IPS DF 6.9 (cell line): ENCODE measurements around the gene RHOBTB1.
"Not testable (repeated sequence)": the region's sequence is repeated elsewhere in the genome, so short reads cannot be mapped to it uniquely, and the experiment has no call there.

Experiments used
- DNase-seq: peaks from one replicate; pipeline ENCODE4 v3.0.0-alpha.2; 2013; ENCODE audit warnings: low read depth, low spot score
- H3K27ac ChIP-seq: one replicate; pipeline ENCODE4 v1.5.1; 2013; ENCODE audit warnings: low read length, control low read depth
- H3K27me3 ChIP-seq: 2 replicates; pipeline ENCODE4 v1.6.1; 2013; ENCODE audit warnings: mild to moderate bottlenecking, low read length; ENCODE audit not compliant: control insufficient read depth, insufficient read depth
- H3K36me3 ChIP-seq: 2 replicates; pipeline ENCODE4 v1.6.1; 2013; ENCODE audit warnings: low read length; ENCODE audit not compliant: control insufficient read depth, insufficient read depth
- H3K4me1 ChIP-seq: 2 replicates; pipeline ENCODE4 v1.6.1; 2013; ENCODE audit warnings: low read length; ENCODE audit not compliant: control insufficient read depth, insufficient read depth
- H3K4me3 ChIP-seq: 2 replicates; pipeline ENCODE4 v1.5.1; 2013; ENCODE audit warnings: mild to moderate bottlenecking, low read length
- H3K9me3 ChIP-seq: 2 replicates; pipeline ENCODE4 v1.6.1; 2013; ENCODE audit warnings: low read length, inconsistent platforms; ENCODE audit not compliant: control insufficient read depth, insufficient read depth
- WGBS: extraction: QIAGEN DNeasy Blood & Tissue Kit; methylation state at CpG from one replicate; pipeline ENCODE4 v1.1.7; 2013; ENCODE audit warnings: mixed read lengths, missing lambda C conversion rate; ENCODE audit not compliant: insufficient read length, insufficient coverage; 5-methylcytosine and 5-hydroxymethylcytosine counted together

RHOBTB1 gene

DNA sequence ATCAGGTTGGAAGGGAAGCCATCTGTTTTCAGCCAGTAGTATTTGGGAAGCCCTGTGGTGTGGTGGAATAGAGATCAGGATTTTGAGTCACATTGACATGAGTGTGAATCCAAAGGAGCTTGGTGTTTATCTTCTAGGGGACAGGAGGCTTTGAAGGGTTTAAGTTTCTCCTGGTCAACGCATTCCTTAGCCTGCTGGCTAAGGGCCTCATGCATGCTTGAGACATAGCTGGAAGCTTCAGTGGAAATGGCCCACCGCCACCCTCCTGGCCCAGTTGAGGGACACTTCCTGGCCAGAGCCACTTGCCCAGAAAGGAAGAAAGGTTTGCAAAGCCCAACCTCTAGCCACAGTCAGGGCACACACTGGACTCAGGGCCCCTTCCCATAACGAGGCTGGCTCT is 94.8 kb downstream of the RHOBTB1 start:
- no peak overlapping the region for H3K4me3 ChIP-seq
- no CpG with 5 or more reads among the region's 3 CpGs for WGBS
- no peaks in the 10 kb centered on the region for H3K9me3 ChIP-seq
- no peaks in the 10 kb centered on the region for H3K36me3 ChIP-seq
- no peaks in the 10 kb centered on the region for H3K27me3 ChIP-seq
- no peak overlapping the region for H3K27ac ChIP-seq
- no peaks in the 10 kb centered on the region for H3K4me1 ChIP-seq
- no peak for DNase-seq

- Histone ChIP-seq H3K27me3 (no peaks in the 10 kb centered on the region), H3K9me3 (no peaks in the 10 kb centered on the region), H3K27ac (no peak overlapping the region), H3K4me1 (no peaks in the 10 kb centered on the region), H3K36me3 (no peaks in the 10 kb centered on the region), H3K4me3 (no peak overlapping the region)
- DNase-seq: no peak
- no CpG with 5 or more reads among the region's 5 CpGs for WGBS
These were observed 95.3 kb downstream of the RHOBTB1 start for GRCh38 chr10:60848680-60849079.

- Histone ChIP-seq H3K9me3 (no peaks in the 10 kb centered on the region), H3K27me3 (no peaks in the 10 kb centered on the region), H3K27ac (no peak overlapping the region), H3K36me3 (no peaks in the 10 kb centered on the region), H3K4me1 (no peaks in the 10 kb centered on the region), H3K4me3 (no peak overlapping the region)
- DNase-seq: no peak
- 100% methylated on average over 1 of the region's 1 CpG for WGBS
These were observed 95.9 kb downstream of the RHOBTB1 start for GRCh38 chr10:60848126-60848525.

DNA sequence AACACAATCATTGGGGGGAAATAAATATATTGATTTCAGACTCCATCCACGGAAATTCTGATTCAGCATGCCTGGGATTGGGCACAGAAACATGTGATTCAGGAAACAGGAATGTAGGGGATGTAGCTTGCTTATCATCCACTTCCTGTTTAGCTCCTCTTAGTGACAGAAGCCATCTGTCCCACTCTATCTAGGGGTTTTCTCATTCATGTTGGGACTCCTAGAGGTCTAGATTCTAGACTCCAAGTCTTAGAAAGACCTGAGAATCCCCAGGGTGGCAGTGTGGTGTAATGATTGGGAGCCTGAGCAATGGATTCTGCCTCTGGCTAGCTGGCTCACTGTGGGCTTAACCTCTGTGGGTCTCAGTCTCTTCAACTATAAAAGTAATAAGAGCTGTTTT is 97.8 kb downstream of the RHOBTB1 start:
- Histone ChIP-seq H3K4me1 (no peaks in the 10 kb centered on the region), H3K36me3 (no peaks in the 10 kb centered on the region), H3K4me3 (no peak overlapping the region), H3K27me3 (no peaks in the 10 kb centered on the region), H3K9me3 (no peaks in the 10 kb centered on the region), H3K27ac (no peak overlapping the region)
- DNase-seq: no peak
- no CpG with 5 or more reads among the region's 1 CpG for WGBS

DNA sequence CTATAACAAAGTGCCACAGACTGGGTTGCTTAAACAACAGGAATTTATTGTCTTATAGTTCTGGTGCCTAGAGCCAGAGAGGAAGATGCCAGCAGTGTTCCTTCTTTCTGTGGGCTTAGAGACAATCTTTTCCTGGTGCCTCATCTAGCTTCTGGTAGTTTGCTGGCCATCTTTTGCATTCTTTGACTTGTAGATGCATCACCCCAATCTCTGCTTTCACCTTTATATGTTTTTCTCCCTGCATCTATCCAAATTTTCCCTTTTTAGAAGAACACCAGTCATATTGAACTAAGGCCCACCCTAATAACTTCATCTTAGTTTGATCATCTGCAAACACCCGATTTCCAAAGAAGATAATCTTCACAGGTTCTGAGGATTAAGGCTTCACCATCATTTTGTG is 98.9 kb downstream of the RHOBTB1 start:
- H3K27me3 ChIP-seq: no peaks in the 10 kb centered on the region
- DNase-seq: no peak
- no CpG with 5 or more reads among the region's 1 CpG for WGBS
- H3K4me3 ChIP-seq: no peak overlapping the region
- no peak overlapping the region for H3K27ac ChIP-seq
- no peaks in the 10 kb centered on the region for H3K36me3 ChIP-seq
- H3K4me1 ChIP-seq: no peaks in the 10 kb centered on the region
- H3K9me3 ChIP-seq: no peaks in the 10 kb centered on the region

DNA sequence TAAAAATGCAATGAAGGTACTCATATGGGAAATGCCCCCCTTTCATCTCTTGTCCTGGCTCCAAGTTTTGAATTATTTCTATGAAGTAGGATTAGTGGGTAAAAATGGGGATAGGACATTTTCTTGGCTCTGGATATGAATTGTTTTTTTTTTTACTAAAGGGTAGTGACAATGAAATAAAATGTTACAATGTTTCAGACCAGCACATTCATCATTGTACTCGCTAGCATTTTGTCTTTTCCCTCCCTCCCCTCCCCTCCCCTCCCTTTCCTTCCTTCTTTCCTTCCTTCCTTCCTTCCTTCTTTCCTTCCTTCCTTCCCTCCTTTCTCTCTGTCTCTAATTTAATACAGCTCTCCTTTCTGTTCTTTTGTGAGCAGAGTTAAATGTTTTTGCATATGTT is 101.3 kb downstream of the RHOBTB1 start:
- WGBS: no CpG with 5 or more reads among the region's 1 CpG
- H3K36me3 ChIP-seq: no peaks in the 10 kb centered on the region
- H3K27me3 ChIP-seq: no peaks in the 10 kb centered on the region
- no peak overlapping the region for H3K4me3 ChIP-seq
- no peaks in the 10 kb centered on the region for H3K9me3 ChIP-seq
- no peak for DNase-seq
- no peak overlapping the region for H3K27ac ChIP-seq
- H3K4me1 ChIP-seq: no peaks in the 10 kb centered on the region

- H3K4me1 ChIP-seq, H3K9me3 ChIP-seq, H3K36me3 ChIP-seq, DNase-seq, H3K27me3 ChIP-seq, H3K4me3 ChIP-seq, H3K27ac ChIP-seq: not testable (repeated sequence)
- no CpG with 5 or more reads among the region's 10 CpGs for WGBS
These were observed 102.8 kb downstream of the RHOBTB1 start for GRCh38 chr10:60841227-60841626.

DNA sequence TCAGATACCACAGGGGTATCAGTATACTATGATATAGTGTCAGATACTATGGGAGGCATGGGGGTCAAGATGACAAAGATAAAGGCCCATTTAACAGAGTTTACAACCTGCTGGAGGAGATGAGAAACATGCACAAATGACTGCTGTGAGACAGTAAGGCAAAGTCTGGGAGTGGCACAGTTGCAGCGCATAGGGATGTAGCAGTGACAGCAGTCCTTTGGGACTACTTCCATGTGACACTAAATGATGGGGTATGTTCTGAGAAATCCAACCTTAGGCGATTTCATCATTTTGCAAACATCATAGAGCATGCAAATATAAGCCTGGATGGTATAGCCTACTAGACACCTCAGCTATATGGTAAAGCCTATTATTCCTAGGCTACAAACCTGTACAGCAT is 108.9 kb downstream of the RHOBTB1 start:
- no peak for DNase-seq
- WGBS: no CpG with 5 or more reads among the region's 2 CpGs
- no peaks in the 10 kb centered on the region for H3K4me1 ChIP-seq
- H3K4me3 ChIP-seq: no peak overlapping the region
- H3K27ac ChIP-seq: no peak overlapping the region
- no peaks in the 10 kb centered on the region for H3K27me3 ChIP-seq
- no peaks in the 10 kb centered on the region for H3K36me3 ChIP-seq
- H3K9me3 ChIP-seq: no peaks in the 10 kb centered on the region

GRCh38 chr10:60834401-60834800 is 109.6 kb downstream of the RHOBTB1 start:
- Histone ChIP-seq H3K4me3 (no peak overlapping the region), H3K27me3 (no peaks in the 10 kb centered on the region), H3K27ac (no peak overlapping the region), H3K36me3 (no peaks in the 10 kb centered on the region), H3K4me1 (no peaks in the 10 kb centered on the region), H3K9me3 (no peaks in the 10 kb centered on the region)
- DNase-seq: no peak

GRCh38 chr10:60832136-60832535 is 111.8 kb downstream of the RHOBTB1 start:
- DNase-seq, H3K27me3 ChIP-seq, H3K4me3 ChIP-seq, H3K36me3 ChIP-seq, H3K9me3 ChIP-seq, H3K4me1 ChIP-seq, H3K27ac ChIP-seq: not testable (repeated sequence)
- WGBS: no CpG with 5 or more reads among the region's 4 CpGs

- H3K4me3 ChIP-seq: no peak overlapping the region
- no peaks in the 10 kb centered on the region for H3K27me3 ChIP-seq
- WGBS: no CpG with 5 or more reads among the region's 1 CpG
- H3K9me3 ChIP-seq: no peaks in the 10 kb centered on the region
- no peaks in the 10 kb centered on the region for H3K4me1 ChIP-seq
- no peaks in the 10 kb centered on the region for H3K36me3 ChIP-seq
- no peak overlapping the region for H3K27ac ChIP-seq
- DNase-seq: no peak
These were observed 115.5 kb downstream of the RHOBTB1 start for GRCh38 chr10:60828489-60828852.
